ENCODE data around the gene SCTR.

Gene SCTR

DNA sequence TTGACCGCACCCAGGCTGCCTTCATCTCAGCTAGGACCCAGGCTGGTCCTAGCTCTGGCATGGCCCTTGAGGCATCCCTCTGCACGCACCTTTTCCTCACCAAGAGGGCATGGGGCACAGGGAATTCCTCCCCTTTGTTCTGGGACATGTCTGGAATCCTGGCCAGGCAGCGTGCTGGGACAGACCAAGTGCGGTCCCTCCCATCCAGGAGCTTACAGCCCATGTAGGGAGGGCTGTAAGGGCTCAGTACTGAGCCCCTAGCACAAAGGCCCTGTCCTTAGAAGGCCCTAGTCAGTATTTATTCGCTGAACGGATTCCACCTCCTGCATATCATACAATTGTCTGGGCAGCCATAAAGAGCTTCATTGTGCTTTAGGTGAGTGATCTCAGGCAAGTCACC, 89.6 kb downstream of the SCTR start:
- no peak for DNase-seq (ENCODE audit: low read depth in 1 of 2, low spot score in 1 of 2)
- no peak overlapping the region for H3K27ac ChIP-seq (replicated peaks)

GRCh38 chr2:119433636-119434327, 90.5 kb downstream of the SCTR start:
- Histone ChIP-seq H3K27me3 (ENCODE audit: insufficient read depth, poor library complexity, severe bottlenecking) (peaks cover 23% of the 10 kb centered on the region), H3K27ac (replicated peaks) (no peak overlapping the region), H3K4me3 (replicated peaks; ENCODE audit: insufficient read depth, low read length) (no peak overlapping the region)
- TF ChIP-seq POLR2AphosphoS5 (IDR thresholded peaks at IDR 0.05; ENCODE audit: low read depth) (no peak), SPI1 (IDR thresholded peaks at IDR 0.05; ENCODE audit: borderline replicate concordance, low read depth) (no peak), GABPA (IDR thresholded peaks at IDR 0.05; ENCODE audit: low read depth) (no peak), CTCF (IDR thresholded peaks at IDR 0.05; ENCODE audit: insufficient read depth, low read length) (no peak)
- TF ChIP-seq, protein P1, sequence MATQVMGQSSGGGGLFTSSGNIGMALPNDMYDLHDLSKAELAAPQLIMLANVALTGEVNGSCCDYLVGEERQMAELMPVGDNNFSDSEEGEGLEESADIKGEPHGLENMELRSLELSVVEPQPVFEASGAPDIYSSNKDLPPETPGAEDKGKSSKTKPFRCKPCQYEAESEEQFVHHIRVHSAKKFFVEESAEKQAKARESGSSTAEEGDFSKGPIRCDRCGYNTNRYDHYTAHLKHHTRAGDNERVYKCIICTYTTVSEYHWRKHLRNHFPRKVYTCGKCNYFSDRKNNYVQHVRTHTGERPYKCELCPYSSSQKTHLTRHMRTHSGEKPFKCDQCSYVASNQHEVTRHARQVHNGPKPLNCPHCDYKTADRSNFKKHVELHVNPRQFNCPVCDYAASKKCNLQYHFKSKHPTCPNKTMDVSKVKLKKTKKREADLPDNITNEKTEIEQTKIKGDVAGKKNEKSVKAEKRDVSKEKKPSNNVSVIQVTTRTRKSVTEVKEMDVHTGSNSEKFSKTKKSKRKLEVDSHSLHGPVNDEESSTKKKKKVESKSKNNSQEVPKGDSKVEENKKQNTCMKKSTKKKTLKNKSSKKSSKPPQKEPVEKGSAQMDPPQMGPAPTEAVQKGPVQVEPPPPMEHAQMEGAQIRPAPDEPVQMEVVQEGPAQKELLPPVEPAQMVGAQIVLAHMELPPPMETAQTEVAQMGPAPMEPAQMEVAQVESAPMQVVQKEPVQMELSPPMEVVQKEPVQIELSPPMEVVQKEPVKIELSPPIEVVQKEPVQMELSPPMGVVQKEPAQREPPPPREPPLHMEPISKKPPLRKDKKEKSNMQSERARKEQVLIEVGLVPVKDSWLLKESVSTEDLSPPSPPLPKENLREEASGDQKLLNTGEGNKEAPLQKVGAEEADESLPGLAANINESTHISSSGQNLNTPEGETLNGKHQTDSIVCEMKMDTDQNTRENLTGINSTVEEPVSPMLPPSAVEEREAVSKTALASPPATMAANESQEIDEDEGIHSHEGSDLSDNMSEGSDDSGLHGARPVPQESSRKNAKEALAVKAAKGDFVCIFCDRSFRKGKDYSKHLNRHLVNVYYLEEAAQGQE (IDR thresholded peaks at IDR 0.05; ENCODE audit: insufficient replicate concordance, low read depth): no peak
- DNase-seq (ENCODE audit: low read depth in 1 of 2, low spot score in 1 of 2): no peak

More for the DNA sequence above, 89.6 kb downstream of the SCTR start:
- no peak for TF ChIP-seq POLR2AphosphoS5 (IDR thresholded peaks at IDR 0.05; ENCODE audit: low read depth)
- no peak for TF ChIP-seq SPI1 (IDR thresholded peaks at IDR 0.05; ENCODE audit: borderline replicate concordance, low read depth)
- TF ChIP-seq CTCF (IDR thresholded peaks at IDR 0.05; ENCODE audit: insufficient read depth, low read length): no peak
- TF ChIP-seq GABPA (IDR thresholded peaks at IDR 0.05; ENCODE audit: low read depth): no peak
- TF ChIP-seq, protein P1 (IDR thresholded peaks at IDR 0.05; ENCODE audit: insufficient replicate concordance, low read depth): no peak
- H3K4me3 ChIP-seq (replicated peaks; ENCODE audit: insufficient read depth, low read length): no peak overlapping the region
- H3K27me3 ChIP-seq (ENCODE audit: insufficient read depth, poor library complexity, severe bottlenecking): peaks cover 23% of the 10 kb centered on the region

DNA sequence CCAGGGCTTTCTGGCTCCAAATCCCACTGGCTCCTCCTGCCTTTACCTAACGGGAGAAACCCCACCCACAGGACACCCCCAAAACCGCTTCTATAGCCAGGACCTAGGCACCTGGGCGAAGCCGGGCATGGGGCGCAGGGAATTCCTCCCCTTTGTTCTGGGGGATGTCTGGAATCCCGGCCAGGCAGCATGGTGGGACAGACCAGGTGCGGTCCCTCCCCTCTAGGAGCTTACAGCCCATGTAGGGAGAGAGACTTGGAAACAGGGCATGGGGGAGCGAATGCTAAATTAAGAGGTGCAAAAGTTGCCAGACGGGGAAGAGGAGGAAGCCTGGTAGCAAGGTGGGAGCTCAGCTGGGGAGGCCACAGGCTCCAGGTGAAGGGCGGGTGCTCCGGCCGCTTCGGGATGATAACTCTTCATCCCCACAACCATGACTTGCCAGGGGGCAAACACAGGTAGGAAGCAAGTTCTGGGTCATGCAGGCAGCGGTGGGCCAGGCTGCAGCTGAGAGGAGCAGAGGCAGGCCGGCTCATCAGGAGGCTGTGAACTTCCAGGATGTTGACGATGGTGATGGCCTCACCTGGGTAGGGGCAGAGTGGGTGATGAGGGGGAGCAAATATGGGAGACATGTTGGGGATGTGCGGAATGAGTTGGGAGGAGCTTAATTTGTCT, 91.3 kb downstream of the SCTR start:
- no peak overlapping the region for H3K27ac ChIP-seq (replicated peaks)
- TF ChIP-seq, protein P1 (IDR thresholded peaks at IDR 0.05; ENCODE audit: insufficient replicate concordance, low read depth): no peak
- TF ChIP-seq CTCF (IDR thresholded peaks at IDR 0.05; ENCODE audit: insufficient read depth, low read length) (no peak), POLR2AphosphoS5 (IDR thresholded peaks at IDR 0.05; ENCODE audit: low read depth) (no peak), GABPA (IDR thresholded peaks at IDR 0.05; ENCODE audit: low read depth) (no peak), SPI1 (IDR thresholded peaks at IDR 0.05; ENCODE audit: borderline replicate concordance, low read depth) (no peak)
- no peak overlapping the region for H3K4me3 ChIP-seq (replicated peaks; ENCODE audit: insufficient read depth, low read length)
- H3K27me3 ChIP-seq (ENCODE audit: insufficient read depth, poor library complexity, severe bottlenecking): peaks cover 23% of the 10 kb centered on the region
- DNase-seq (ENCODE audit: low read depth in 1 of 2, low spot score in 1 of 2): no peak
